BJ (cell line): ENCODE results near the gene GABRB1. TPM values are rescaled to one million over a fixed set of nuclear protein-coding genes. Genes with fewer than 3 reads are reported as not detected.

Experiments used
- CTCF ChIA-PET: fragments of 350-600 bp; formaldehyde crosslinking; extraction: SDS; loops from one replicate; lab custom pipeline; 2021; ENCODE audit warnings: antibody characterized with exemption, inconsistent platforms; lab: Yijun Ruan, JAX
- POLR2A ChIA-PET: fragments of 300-600 bp; sonication (Branson Sonifier 250); formaldehyde crosslinking; extraction: SDS; loops from one replicate; lab custom pipeline; 2021; ENCODE audit warnings: antibody characterized with exemption; lab: Charles Lee
- DNase-seq: peaks from one replicate; pipeline ENCODE4 v3.0.0-alpha.2; 2011; ENCODE audit warnings: low read depth
- H3K27me3 ChIP-seq: 2 replicates; pipeline ENCODE4 v1.6.0; 2011; ENCODE audit warnings: low read length; ENCODE audit not compliant: control insufficient read depth, insufficient read depth
- H3K36me3 ChIP-seq: 2 replicates; pipeline ENCODE4 v1.5.1; 2011; ENCODE audit warnings: low read length; ENCODE audit not compliant: control insufficient read depth, insufficient read depth
- H3K4me3 ChIP-seq: 2 replicates; pipeline ENCODE4 v1.5.1; 2011; ENCODE audit warnings: low read depth, mild to moderate bottlenecking, control low read depth, low read length
- polyA plus RNA-seq: library from polyadenylated mRNA; depleted of rRNA; stranded (reverse); fragments of >200 nt; gene quantifications from 2 replicates; pipeline ENCODE4 v1.2.3, GENCODE V29; 2011
- TF ChIP-seq, protein P1 (sequence below): IDR thresholded peaks from 2 replicates; pipeline ENCODE4 v1.5.1; 2011; ENCODE audit warnings: low read depth, mild to moderate bottlenecking, control low read depth, inconsistent platforms, low read length, moderate library complexity; ENCODE audit not compliant: insufficient read depth

GABRB1 gene
- polyA plus RNA-seq, 1 experiment: not detected

DNA sequence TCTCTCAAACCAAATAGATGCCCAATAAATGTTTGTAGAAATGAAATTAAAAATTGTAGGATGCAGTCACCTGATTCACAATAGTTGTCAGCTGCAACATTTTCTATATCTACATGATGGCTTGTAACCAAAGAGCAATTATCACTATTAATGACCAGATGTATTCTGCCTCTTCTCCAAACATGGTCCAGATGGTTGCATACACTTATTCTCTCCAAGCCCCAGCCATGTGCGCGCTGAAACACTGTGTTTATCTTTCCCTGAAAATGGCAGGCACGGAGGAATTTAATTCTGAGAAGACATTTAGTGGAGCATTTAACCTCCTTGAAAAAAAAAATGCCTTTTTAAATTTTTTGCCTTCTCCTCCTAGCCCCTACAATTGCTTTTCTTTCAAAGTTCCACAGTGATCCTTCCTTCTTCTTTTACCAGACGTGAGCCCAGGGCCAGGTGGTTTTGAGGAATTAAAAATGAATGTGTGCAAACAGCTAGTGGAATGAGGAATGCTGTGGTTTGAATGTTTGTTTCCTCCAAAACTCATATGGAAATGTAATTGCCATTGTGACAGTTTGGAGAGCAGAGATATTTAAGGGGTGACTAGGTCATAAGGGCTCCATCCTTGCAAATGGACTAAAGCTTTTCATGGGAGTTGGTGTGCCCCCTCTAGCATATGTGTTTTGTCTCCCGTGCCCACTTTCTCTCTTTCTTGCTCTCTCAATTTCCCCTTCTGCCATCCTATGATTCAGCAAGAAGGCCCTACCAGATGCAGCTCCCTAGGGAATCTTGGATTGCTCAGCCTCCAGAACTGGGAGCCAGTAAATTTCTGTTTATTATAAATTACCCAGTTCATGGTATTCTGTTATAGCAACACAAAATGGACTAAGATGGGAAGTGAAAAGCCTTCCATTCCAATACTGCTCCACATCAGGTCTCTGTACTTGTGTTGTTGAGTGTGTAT lies 136.0 kb downstream of the GABRB1 start:
- POLR2A ChIA-PET: no interaction called here
- CTCF ChIA-PET: no interaction called here
- no peak for DNase-seq
- H3K36me3 ChIP-seq: no peaks in the 10 kb centered on the region
- H3K27me3 ChIP-seq: peaks cover 3% of the 10 kb centered on the region; the same call in 1 of the 2 replicates
- no peak overlapping the region for H3K4me3 ChIP-seq
- TF ChIP-seq, protein P1, sequence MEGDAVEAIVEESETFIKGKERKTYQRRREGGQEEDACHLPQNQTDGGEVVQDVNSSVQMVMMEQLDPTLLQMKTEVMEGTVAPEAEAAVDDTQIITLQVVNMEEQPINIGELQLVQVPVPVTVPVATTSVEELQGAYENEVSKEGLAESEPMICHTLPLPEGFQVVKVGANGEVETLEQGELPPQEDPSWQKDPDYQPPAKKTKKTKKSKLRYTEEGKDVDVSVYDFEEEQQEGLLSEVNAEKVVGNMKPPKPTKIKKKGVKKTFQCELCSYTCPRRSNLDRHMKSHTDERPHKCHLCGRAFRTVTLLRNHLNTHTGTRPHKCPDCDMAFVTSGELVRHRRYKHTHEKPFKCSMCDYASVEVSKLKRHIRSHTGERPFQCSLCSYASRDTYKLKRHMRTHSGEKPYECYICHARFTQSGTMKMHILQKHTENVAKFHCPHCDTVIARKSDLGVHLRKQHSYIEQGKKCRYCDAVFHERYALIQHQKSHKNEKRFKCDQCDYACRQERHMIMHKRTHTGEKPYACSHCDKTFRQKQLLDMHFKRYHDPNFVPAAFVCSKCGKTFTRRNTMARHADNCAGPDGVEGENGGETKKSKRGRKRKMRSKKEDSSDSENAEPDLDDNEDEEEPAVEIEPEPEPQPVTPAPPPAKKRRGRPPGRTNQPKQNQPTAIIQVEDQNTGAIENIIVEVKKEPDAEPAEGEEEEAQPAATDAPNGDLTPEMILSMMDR: no peak

DNA sequence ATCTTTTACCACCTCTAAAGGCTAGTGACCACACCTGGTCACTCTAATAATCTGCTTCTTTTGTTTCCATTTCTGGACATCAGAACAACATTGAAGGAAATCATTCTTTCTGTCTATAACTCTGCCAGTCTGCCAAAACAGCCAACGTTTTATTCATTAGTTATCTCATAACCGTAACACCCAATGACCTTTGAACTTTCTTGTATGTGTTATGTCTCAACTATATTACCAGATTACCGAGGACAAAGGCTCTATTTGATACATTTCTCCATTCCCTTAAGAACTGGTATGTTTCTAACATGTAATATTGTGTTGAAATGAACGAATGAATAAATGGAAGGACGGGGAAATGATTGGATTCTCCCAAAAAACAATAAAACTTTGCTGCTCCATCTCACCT lies 152.7 kb downstream of the GABRB1 start:
- TF ChIP-seq, protein P1: no peak
- DNase-seq: no peak
- Histone ChIP-seq H3K36me3 (no peaks in the 10 kb centered on the region), H3K4me3 (no peak overlapping the region), H3K27me3 (no peaks in the 10 kb centered on the region)
- ChIA-PET CTCF (no interaction called here), POLR2A (no interaction called here)

DNA sequence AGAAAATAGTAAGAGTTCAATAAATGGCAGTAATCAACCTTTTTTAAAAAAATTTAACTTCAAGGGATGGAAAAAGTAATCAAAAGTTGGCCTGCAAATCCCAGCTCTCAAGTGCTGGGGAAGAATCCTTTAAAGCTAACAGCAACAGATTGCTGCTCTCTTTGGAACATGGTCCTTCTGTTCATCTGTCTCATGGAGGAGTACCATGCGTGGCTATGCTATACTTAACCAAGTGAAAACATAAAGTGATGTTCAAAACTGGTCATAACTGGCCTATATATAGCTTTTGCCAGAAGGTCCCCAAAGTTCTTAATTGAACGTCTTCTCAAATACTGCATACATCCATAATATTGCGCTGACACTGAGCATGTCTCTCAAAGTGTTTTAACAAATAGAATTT lies 154.4 kb downstream of the GABRB1 start:
- TF ChIP-seq, protein P1: no peak
- ChIA-PET CTCF (no interaction called here), POLR2A (no interaction called here)
- no peaks in the 10 kb centered on the region for H3K36me3 ChIP-seq
- H3K27me3 ChIP-seq: no peaks in the 10 kb centered on the region
- H3K4me3 ChIP-seq: no peak overlapping the region
- DNase-seq: no peak

DNA sequence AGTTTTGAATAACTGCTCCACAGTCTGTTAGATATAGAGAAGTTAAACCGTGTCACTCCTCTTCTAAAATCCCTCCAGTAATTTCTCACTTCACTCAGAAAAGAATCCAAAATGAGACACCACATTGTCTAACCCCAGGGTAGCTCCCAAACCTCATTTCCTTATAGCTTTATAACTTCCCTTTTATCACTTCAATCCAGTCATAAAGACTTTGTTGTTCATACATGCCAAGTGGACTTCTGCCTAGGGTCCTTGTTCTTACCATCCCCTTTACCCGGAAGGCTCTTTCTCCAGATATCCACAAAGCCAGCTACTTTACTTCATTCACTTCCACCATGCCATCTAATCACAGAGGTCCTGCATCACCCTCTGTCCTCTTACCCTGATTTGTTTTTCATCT lies 156.2 kb downstream of the GABRB1 start:
- CTCF ChIA-PET: no interaction called here
- H3K27me3 ChIP-seq: 0 out of 2 replicates have a peak, but pooled peaks cover 1% of the 10 kb centered on the region
- no peak for DNase-seq
- POLR2A ChIA-PET: no interaction called here
- TF ChIP-seq, protein P1: no peak
- no peak overlapping the region for H3K4me3 ChIP-seq
- H3K36me3 ChIP-seq: no peaks in the 10 kb centered on the region

DNA sequence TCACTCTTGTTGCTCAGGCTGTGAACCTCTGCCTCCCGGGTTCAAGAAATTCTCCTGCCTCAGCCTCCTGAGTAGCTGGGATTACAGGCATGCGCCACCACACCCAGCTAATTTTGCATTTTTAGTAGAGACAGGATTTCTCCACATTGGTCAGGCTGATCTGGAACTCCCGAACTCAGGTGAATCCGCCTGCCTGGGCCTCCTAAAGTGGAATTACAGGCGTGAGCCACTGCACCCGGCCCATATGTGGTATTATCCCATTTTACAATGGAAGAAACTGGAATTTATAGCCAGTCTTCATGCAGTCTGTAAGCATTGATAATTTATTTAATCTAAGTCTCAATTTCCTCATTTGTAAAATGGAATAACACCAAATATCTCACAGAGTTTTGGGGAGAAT lies 161.8 kb downstream of the GABRB1 start:
- Histone ChIP-seq H3K27me3 (0 out of 2 replicates have a peak, but pooled peaks cover 1% of the 10 kb centered on the region), H3K4me3 (no peak overlapping the region), H3K36me3 (no peaks in the 10 kb centered on the region)
- CTCF ChIA-PET: no interaction called here
- POLR2A ChIA-PET: no interaction called here
- TF ChIP-seq, protein P1: no peak
- DNase-seq: no peak
